ENCODE results near the gene FTO. TPM values are rescaled to one million over a fixed set of nuclear protein-coding genes. Genes with fewer than 3 reads are reported as not detected.

The FTO gene
- total RNA-seq, 1 donor from 2014 or later, result 65.8 TPM

DNA sequence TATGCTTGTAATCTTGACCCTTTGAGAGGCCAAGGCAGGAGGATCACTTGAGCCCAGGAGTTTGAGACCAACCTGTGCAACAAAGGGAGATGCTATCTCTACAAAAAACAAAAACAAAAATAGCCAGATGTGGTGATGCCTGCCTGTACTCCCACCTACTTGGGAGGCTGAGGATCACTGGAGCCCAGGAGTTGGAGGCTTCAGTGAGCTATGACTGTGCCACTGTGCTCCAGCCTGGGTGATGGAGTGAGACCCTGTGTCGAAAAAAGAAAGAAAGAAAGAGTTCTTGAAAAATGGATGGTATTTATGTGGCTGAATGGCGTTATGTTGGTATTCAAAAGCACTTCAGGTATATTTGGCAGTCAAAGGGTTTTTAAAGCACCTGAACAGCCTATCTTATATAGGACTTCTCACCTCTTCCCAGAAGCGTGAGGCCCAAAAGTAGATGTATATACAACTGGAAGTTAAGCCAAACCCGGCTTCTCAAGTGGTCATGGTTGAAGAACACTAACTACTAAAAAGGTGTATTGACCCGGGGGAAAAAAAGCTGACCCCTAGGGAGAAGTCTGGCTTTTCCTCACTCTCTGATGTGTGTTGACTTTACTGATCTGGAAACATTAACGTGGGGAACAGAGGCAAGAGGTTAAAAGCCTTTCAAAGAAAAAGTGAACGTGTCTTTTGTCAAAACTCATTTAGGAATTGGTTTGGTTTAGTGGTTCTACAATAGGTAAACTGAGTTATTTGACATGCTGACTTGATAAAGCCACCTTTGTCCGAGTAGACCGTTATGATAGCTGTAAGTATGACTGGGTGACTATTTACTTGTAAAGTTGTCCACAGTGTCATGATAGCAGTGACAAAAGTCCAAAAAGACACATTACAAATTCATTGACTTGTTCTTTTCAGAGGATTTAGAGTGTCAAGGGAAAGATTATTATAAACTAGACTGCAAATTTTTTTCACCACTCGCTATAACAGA is 399.2 kb downstream of the FTO start:
- Mint-ChIP-seq H3K27me3 (no peaks in the 10 kb centered on the region), H3K9me3 (no peaks in the 10 kb centered on the region), H3K27ac (no peak overlapping the region), H3K4me1 (no peaks in the 10 kb centered on the region), H3K36me3 (ENCODE audit: low read depth) (peaks cover 1% of the 10 kb centered on the region), H3K4me3 (no peak overlapping the region)
- DNase-seq (no peak), ATAC-seq (ENCODE audit: low read depth) (no peak)
- TF ChIP-seq, protein P1, sequence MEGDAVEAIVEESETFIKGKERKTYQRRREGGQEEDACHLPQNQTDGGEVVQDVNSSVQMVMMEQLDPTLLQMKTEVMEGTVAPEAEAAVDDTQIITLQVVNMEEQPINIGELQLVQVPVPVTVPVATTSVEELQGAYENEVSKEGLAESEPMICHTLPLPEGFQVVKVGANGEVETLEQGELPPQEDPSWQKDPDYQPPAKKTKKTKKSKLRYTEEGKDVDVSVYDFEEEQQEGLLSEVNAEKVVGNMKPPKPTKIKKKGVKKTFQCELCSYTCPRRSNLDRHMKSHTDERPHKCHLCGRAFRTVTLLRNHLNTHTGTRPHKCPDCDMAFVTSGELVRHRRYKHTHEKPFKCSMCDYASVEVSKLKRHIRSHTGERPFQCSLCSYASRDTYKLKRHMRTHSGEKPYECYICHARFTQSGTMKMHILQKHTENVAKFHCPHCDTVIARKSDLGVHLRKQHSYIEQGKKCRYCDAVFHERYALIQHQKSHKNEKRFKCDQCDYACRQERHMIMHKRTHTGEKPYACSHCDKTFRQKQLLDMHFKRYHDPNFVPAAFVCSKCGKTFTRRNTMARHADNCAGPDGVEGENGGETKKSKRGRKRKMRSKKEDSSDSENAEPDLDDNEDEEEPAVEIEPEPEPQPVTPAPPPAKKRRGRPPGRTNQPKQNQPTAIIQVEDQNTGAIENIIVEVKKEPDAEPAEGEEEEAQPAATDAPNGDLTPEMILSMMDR (IDR thresholded peaks at IDR 0.05), result no peak
- intact Hi-C loops (cut with micrococcal nuclease), result no loop called here
- POLR2A ChIA-PET, result no interaction called here
- CTCF ChIA-PET, result no interaction called here

DNA sequence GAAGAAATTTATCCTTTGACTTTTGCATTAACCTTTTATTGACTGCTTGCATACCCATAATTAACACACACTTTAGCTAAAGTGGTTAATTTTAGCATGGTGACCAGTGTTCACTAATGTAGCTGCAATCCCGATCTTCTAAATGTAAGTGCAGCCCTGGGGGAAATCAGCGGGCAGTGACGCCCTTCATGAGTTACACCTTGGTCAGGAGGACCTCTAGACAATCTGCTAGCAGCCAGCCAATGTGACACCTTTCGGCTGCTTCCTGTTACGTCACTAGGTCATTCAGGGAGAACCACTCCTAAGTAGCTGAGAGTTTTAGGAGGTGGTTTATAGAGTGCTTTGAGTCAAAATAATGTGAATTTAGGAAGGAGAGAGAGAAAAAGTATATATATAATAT is 402.1 kb downstream of the FTO start:
- ChIA-PET POLR2A (no interaction called here), CTCF (no interaction called here)
- ATAC-seq (ENCODE audit: low read depth) (no peak), DNase-seq (no peak)
- no peaks in the 10 kb centered on the region for H3K4me1 Mint-ChIP-seq
- intact Hi-C loops (cut with micrococcal nuclease), result no loop called here
- H3K36me3 Mint-ChIP-seq (ENCODE audit: low read depth), result peaks cover 5% of the 10 kb centered on the region
- TF ChIP-seq, protein P1 (IDR thresholded peaks at IDR 0.05), result no peak
- no peak overlapping the region for H3K4me3 Mint-ChIP-seq
- H3K9me3 Mint-ChIP-seq, result no peaks in the 10 kb centered on the region
- H3K27ac Mint-ChIP-seq, result no peak overlapping the region
- H3K27me3 Mint-ChIP-seq, result no peaks in the 10 kb centered on the region

DNA sequence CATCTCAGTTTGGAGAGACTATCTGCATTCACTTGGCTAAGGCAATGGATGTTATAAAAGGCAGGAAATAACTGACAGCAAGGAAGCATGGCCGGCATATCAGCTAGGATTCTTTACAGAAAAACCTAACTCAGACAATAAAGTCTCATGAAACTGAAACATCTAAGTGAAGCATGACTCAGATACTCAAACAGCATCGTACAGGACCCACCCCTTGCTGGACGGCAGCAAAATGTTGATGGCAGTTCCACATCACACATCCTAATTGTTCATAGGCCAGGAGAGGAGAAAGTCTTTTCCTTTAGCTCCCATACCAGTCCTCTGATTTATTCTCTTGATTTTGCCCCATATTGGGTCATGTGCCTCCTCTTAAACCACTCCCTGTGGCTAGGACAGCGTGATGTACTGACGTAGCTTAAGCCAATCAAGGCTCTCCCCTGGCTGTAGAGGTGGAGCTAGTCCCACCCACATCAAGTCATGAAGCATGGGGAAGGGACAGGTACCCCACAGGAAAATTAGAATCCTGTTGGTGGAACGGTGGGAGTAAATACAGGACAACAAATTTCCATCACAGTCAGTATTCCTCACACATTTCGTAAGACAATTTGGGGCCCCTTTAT is 403.7 kb downstream of the FTO start:
- POLR2A ChIA-PET, result no interaction called here
- CTCF ChIA-PET, result no interaction called here
- Mint-ChIP-seq H3K4me3 (no peak overlapping the region), H3K36me3 (ENCODE audit: low read depth) (peaks cover 21% of the 10 kb centered on the region), H3K4me1 (no peaks in the 10 kb centered on the region), H3K9me3 (no peaks in the 10 kb centered on the region), H3K27ac (no peak overlapping the region), H3K27me3 (no peaks in the 10 kb centered on the region)
- intact Hi-C loops (cut with micrococcal nuclease), result no loop called here
- DNase-seq, result no peak
- TF ChIP-seq, protein P1 (IDR thresholded peaks at IDR 0.05), result no peak
- no peak for ATAC-seq (ENCODE audit: low read depth)

DNA sequence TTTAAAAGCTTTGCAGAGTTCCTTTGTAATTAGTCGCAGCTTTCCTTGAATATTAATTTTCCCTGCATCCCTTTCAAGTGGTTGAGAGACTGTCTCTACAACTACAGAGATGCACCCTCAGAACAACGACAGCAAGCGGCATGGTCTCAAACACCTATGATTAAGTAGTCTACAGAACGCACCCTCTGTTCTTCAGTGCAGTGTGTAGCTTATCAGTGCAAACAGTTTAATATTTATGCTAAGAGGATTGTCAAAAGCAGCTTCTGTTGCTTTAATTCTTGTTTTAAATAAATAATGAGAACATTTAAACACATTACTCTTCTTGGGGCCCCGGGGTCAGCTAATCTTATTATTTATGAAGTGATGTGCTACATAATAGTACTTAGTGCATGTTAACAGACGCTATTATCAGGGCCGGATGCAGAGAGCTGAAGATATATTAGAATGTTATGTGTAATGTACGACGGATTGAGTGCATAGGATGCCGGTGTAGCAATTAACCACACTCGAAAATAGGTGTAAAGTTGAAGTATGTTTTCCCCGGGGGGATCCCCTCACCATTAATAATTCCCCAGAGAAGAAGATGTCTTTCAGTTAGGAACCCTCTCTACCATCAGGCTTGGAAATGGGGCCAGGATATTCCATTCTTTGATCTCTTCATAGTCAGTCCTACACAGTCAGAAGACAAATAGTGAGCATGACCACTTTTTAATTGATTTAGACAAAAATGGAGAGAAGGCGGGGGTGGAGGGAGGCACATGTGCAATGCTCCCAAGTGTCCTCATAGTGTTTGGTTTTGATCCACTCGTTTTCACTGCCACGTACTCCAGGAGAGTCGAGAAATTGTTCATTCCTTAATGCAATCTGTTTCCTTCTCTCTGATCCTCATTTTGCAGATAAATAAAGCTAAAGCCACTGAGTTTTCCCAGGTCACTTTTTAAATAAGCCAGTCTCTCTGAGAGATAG is 406.3 kb downstream of the FTO start:
- no peak overlapping the region for H3K4me3 Mint-ChIP-seq
- DNase-seq (no peak), ATAC-seq (ENCODE audit: low read depth) (no peak)
- no peaks in the 10 kb centered on the region for H3K4me1 Mint-ChIP-seq
- intact Hi-C loops (cut with micrococcal nuclease), result no loop called here
- ChIA-PET POLR2A (no interaction called here), CTCF (no interaction called here)
- no peaks in the 10 kb centered on the region for H3K9me3 Mint-ChIP-seq
- no peak overlapping the region for H3K27ac Mint-ChIP-seq
- H3K36me3 Mint-ChIP-seq (ENCODE audit: low read depth), result peaks cover 41% of the 10 kb centered on the region
- TF ChIP-seq, protein P1 (IDR thresholded peaks at IDR 0.05), result no peak
- H3K27me3 Mint-ChIP-seq, result no peaks in the 10 kb centered on the region

Measured in activated B cell treated with CpG ODN at 0.5 μM for 24 hours (primary cell).